CD4-positive, CD25-positive, alpha-beta regulatory T cell (primary cell): ENCODE measurements around the gene C1orf210. TPM values are rescaled to one million over a fixed set of nuclear protein-coding genes. Genes with fewer than 3 reads are reported as not detected.

Source experiments
- ATAC-seq, 2 donors: fragments of 150-1000 bp; cut with Tn5 transposase; one replicate each; pipeline ENCODE4 v1.10.0; 2021; ENCODE audit warnings: low read depth in 2 of 2, moderate number of reproducible peaks in 2 of 2, moderate library complexity in 1 of 2
- DNase-seq, 3 donors: peaks; one replicate each; pipeline versions ENCODE4 v3.0.0 to v3.0.0-alpha.2; 2012 to 2022; ENCODE audit warnings: mixed read lengths in 1 of 3
- H3K27ac ChIP-seq: one replicate; pipeline ENCODE4 v1.7.0; 2013; ENCODE audit warnings: mild to moderate bottlenecking, low read length; ENCODE audit not compliant: insufficient read depth, poor library complexity, severe bottlenecking
- H3K27me3 ChIP-seq: one replicate; pipeline ENCODE4 v1.7.0; 2013; ENCODE audit warnings: low read length; ENCODE audit not compliant: control insufficient read depth, insufficient read depth
- H3K36me3 ChIP-seq: one replicate; pipeline ENCODE4 v1.7.0; 2013; ENCODE audit warnings: mild to moderate bottlenecking, low read length, moderate library complexity; ENCODE audit not compliant: control insufficient read depth, insufficient read depth
- H3K4me1 ChIP-seq: 2 replicates; pipeline ENCODE4 v1.7.0; 2013; ENCODE audit warnings: mild to moderate bottlenecking, low read length; ENCODE audit not compliant: insufficient read depth, control insufficient read depth, poor library complexity, severe bottlenecking
- H3K4me3 ChIP-seq: one replicate; pipeline ENCODE4 v1.7.0; 2013; ENCODE audit warnings: low read depth, mild to moderate bottlenecking, low read length, moderate library complexity
- H3K9me3 ChIP-seq, 2 experiments: 1 replicate in 1 of 2; 2 replicates in 1 of 2; pipeline ENCODE4 v1.7.0; 2013; ENCODE audit warnings: low read length in 2 of 2, mild to moderate bottlenecking in 1 of 2, moderate library complexity in 1 of 2; ENCODE audit not compliant: control insufficient read depth in 2 of 2
- H3K27ac Mint-ChIP-seq, 3 donors: one replicate each; pipeline ENCODE4 v1.8.0; 2020 to 2022; ENCODE audit warnings: mild to moderate bottlenecking in 3 of 3, mixed read lengths in 3 of 3, moderate library complexity in 2 of 3
- H3K27me3 Mint-ChIP-seq: one replicate; pipeline ENCODE4 v1.8.0; 2022; ENCODE audit warnings: mild to moderate bottlenecking, mixed read lengths
- H3K36me3 Mint-ChIP-seq: one replicate; pipeline ENCODE4 v1.8.0; 2020; ENCODE audit warnings: mixed read lengths
- H3K4me1 Mint-ChIP-seq, 4 donors: one replicate each; pipeline ENCODE4 v1.8.0; 2020 to 2022; ENCODE audit warnings: mixed read lengths in 4 of 4, mild to moderate bottlenecking in 1 of 4
- H3K4me3 Mint-ChIP-seq, 4 donors: one replicate each; pipeline ENCODE4 v1.8.0; 2020 to 2022; ENCODE audit warnings: mild to moderate bottlenecking in 4 of 4, mixed read lengths in 4 of 4, moderate library complexity in 3 of 4
- H3K9me3 Mint-ChIP-seq, 7 donors: one replicate each; pipeline ENCODE4 v1.8.0; 2020 to 2022; ENCODE audit warnings: mixed read lengths in 7 of 7, mild to moderate bottlenecking in 3 of 7, moderate library complexity in 2 of 7
- polyA plus RNA-seq, 4 donors: library from polyadenylated mRNA; unstranded; fragments of 300-500 nt; fragmentation: Illumina TruSeq; gene quantifications; one replicate each; pipeline ENCODE4 v1.2.3, GENCODE V29; 2021
- total RNA-seq: library from RNA; stranded (reverse); gene quantifications from one replicate; pipeline ENCODE4 v1.2.3, GENCODE V29; 2022

C1orf210 gene
- total and polyA plus RNA-seq, 5 donors from 2014 or later: not detected

DNA sequence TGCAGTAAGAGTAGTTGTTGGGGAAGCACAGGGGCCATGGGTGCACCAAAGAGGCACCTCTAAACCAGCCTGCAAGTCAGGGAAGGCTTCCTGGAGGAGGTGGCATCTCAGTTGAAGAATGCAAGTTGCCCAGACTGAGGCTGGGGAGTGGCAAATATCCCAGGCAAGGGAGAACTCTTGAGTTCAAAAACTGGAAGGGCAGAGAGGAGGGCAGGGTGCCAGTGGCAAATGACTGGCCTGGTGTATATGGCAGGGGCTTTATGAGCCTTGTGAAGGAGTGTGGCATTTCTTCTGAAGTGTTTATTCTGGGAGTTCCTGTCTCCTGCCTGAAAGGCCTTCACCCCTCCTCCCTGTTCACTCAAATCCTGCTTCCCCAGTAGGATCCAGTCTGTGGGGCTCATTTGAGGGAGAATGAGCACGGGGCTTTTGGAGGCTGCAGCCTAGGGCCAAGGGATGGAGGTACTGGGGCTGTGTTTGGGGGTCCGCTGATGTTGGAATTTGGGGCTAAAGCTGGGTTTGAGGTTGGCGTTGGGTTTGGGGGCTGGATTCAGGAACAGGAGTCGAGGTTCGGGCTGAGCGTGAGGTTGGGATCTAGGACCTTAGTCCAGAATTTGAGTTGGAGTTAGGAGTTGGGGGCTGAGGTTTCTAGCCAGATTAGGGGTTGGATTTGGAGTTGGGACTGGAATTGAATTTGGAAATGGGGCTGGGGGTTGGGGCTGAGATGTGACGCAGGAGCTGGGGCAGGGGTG, 15.6 kb downstream of the C1orf210 start, which contains the start of gene TMEM125:
Gene TMEM125 (plus strand): TSS at position 357 of the 749 bp plus-strand sequence. CDS start 2,740 bp downstream, outside the sequence.
- H3K4me3 Mint-ChIP-seq: peak within 1 kb of the TSS in 1 of 4 donors; percentile 39
- Histone ChIP-seq H3K9me3 (no peaks in the 10 kb centered on the region), H3K27me3 (peaks cover 3% of the 10 kb centered on the region), H3K4me3 (no peak within 1 kb of the TSS), H3K4me1 (peaks cover 11% of the 10 kb centered on the region), H3K36me3 (no peaks in the 10 kb centered on the region), H3K27ac (no peak within 1 kb of the TSS)
- H3K27me3 Mint-ChIP-seq: peaks cover 26% of the 10 kb centered on the region
- H3K9me3 Mint-ChIP-seq: peaks cover 0 to 3% (median under 1%) of the 10 kb centered on the region in 7 donors
- peaks cover 0 to 26% (median 11%) of the 10 kb centered on the region in 4 donors for H3K4me1 Mint-ChIP-seq
- no peak within 1 kb of the TSS for H3K27ac Mint-ChIP-seq
- peaks cover under 1% of the 10 kb centered on the region for H3K36me3 Mint-ChIP-seq
- ATAC-seq (no peak), DNase-seq (no peak)

DNA sequence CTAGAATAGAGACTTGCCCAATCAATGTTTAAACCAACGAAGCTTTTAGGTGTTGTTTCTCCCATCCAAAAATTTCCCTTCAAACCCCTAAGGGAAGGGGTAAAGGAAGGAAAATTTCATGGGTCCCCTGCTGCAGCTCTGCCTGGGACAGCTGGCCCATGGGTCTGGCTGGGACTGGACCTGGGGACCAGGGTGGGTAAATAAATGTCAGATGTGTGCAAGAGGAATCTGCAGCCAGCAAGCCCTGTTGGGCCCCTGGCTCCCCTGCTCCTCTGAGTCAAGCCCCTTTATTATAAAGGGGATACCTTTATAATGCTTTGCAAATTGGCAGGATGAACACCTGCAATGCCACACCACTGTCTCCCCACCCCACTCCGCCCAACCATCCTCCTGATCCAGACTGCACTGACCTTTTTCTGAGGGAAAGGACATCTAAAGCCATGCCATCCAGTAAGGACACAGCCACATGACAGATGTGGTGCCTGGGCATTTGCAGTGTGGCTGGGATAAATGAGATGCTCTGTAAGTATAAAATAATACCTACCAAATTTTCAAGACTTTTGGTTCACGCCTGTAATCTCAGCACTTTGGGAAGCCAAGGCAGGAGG, 17.5 kb downstream of the C1orf210 start:
- no peak for DNase-seq
- H3K4me1 Mint-ChIP-seq: peaks cover 0 to 18% (median 6%) of the 10 kb centered on the region in 4 donors
- H3K27ac ChIP-seq: no peak overlapping the region
- no peak overlapping the region for H3K4me3 Mint-ChIP-seq
- no peak overlapping the region for H3K4me3 ChIP-seq
- no peak for ATAC-seq
- no peaks in the 10 kb centered on the region for H3K36me3 Mint-ChIP-seq
- peaks cover 6% of the 10 kb centered on the region for H3K4me1 ChIP-seq
- H3K27me3 ChIP-seq: peaks cover 3% of the 10 kb centered on the region
- H3K9me3 ChIP-seq: no peaks in the 10 kb centered on the region
- peaks cover 0 to 5% (median 1%) of the 10 kb centered on the region in 7 donors for H3K9me3 Mint-ChIP-seq
- H3K27ac Mint-ChIP-seq: no peak overlapping the region
- no peaks in the 10 kb centered on the region for H3K36me3 ChIP-seq
- peaks cover 26% of the 10 kb centered on the region for H3K27me3 Mint-ChIP-seq

DNA sequence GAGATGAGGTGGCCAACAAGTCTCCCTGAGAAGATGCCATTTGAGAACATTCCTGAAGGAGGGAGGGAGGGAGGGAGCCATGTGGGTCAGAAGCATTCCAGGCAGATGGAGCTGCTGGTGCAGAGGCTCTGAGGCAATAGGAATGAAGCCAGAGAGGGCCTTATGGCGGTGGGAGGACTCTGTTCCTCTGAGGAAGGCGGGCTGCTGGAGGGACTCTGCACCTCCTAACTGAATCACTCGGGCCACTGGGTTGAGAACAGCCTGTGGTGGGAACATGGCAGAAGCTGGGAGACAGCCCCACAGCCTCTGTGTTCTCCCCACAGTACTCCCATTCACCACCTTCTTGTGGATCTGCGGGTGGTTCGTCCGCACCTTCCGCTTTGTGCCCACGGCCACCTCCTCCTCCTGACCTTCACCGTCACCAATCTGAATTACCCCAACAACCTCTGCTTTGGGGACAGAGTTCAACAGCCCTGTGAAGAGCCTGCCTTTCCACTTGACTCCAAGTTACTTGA, 18.0 kb downstream of the C1orf210 start:
- Mint-ChIP-seq H3K9me3 (peaks cover 0 to 5% (median 0%) of the 10 kb centered on the region in 7 donors), H3K4me1 (peaks cover 0 to 18% (median 6%) of the 10 kb centered on the region in 4 donors), H3K27ac (no peak overlapping the region), H3K27me3 (peaks cover 26% of the 10 kb centered on the region), H3K36me3 (no peaks in the 10 kb centered on the region), H3K4me3 (no peak overlapping the region)
- DNase-seq: no peak
- H3K4me1 ChIP-seq: peaks cover 6% of the 10 kb centered on the region
- no peak for ATAC-seq
- H3K27ac ChIP-seq: no peak overlapping the region
- H3K4me3 ChIP-seq: no peak overlapping the region
- H3K36me3 ChIP-seq: no peaks in the 10 kb centered on the region
- peaks cover 3% of the 10 kb centered on the region for H3K27me3 ChIP-seq
- no peaks in the 10 kb centered on the region for H3K9me3 ChIP-seq

DNA sequence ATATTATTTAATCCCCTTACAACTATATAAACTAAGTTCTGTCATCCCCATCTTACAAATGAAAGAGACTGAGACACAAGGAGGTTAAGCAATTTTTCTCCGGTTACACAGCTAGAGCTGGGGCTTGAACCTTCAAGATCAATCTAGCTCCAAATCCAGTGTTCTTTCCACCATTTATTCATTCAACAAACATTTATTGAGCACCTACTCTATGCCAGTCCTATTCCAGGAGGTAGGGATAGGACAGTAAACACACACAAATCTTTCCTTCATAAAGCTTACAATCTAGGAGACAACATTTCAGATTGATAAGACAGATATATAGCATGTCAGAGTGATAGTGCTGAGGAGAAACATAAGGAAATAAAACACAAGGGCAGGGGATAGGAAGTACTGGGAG, 18.5 kb downstream of the C1orf210 start:
- no peaks in the 10 kb centered on the region for H3K36me3 ChIP-seq
- Mint-ChIP-seq H3K4me1 (peaks cover 0 to 18% (median 6%) of the 10 kb centered on the region in 4 donors), H3K9me3 (peaks cover 0 to 5% (median 0%) of the 10 kb centered on the region in 7 donors), H3K36me3 (no peaks in the 10 kb centered on the region), H3K4me3 (no peak overlapping the region), H3K27me3 (peaks cover 26% of the 10 kb centered on the region), H3K27ac (no peak overlapping the region)
- H3K4me1 ChIP-seq: peaks cover 6% of the 10 kb centered on the region
- peaks cover 3% of the 10 kb centered on the region for H3K27me3 ChIP-seq
- no peak for ATAC-seq
- no peaks in the 10 kb centered on the region for H3K9me3 ChIP-seq
- no peak overlapping the region for H3K27ac ChIP-seq
- no peak overlapping the region for H3K4me3 ChIP-seq
- no peak for DNase-seq

DNA sequence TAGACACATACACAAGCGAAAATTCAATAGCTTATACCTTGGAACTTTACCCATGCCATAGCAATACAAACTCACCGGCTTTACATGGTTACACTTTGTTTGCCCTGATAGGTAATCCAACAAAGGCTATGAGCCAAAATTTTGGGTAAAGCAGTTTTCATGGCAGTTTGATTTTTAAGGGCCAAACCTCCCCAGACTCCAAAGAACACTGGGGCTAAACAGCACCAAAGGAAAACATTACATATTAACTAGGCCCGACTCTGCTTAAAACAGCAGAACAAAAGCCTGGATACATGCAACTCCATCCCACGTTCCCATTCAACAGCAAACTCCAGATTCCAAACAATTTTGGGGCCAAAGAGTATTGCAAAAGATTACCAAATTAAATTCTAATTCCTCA, 19.9 kb downstream of the C1orf210 start:
- Histone ChIP-seq H3K4me3 (no peak overlapping the region), H3K27ac (no peak overlapping the region), H3K36me3 (no peaks in the 10 kb centered on the region), H3K4me1 (peaks cover under 1% of the 10 kb centered on the region), H3K27me3 (peaks cover 3% of the 10 kb centered on the region), H3K9me3 (no peaks in the 10 kb centered on the region)
- ATAC-seq: no peak
- Mint-ChIP-seq H3K4me1 (peaks cover 0 to 5% (median 3%) of the 10 kb centered on the region in 4 donors), H3K36me3 (no peaks in the 10 kb centered on the region), H3K27me3 (peaks cover 17% of the 10 kb centered on the region), H3K9me3 (peaks cover 0 to 5% (median 0%) of the 10 kb centered on the region in 7 donors), H3K27ac (no peak overlapping the region), H3K4me3 (no peak overlapping the region)
- no peak for DNase-seq

DNA sequence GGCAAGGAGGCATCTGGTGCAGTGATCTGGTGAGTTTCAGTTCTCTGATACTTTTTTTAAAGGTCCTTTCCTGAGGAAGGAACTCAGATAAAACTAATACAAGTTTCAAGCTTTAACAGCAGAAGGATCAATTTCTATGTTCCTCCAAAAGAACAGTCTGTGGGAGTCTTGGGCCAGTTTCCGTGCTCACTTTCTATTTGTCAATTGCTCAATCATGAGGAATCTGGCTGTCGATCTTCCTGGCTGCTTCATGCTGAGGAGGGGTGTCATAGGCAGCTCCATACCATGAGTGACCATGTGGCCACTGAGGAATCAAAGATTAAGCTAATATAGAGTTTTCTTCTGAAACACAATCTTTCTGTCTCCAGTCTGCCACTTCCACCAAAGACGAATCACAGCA, 27.0 kb downstream of the C1orf210 start:
- Mint-ChIP-seq H3K4me1 (no peaks in the 10 kb centered on the region), H3K36me3 (no peaks in the 10 kb centered on the region), H3K27ac (no peak overlapping the region), H3K4me3 (no peak overlapping the region), H3K9me3 (peaks cover 0 to 2% (median 0%) of the 10 kb centered on the region in 7 donors), H3K27me3 (peaks cover 4% of the 10 kb centered on the region)
- H3K27me3 ChIP-seq: no peaks in the 10 kb centered on the region
- DNase-seq (no peak), ATAC-seq (no peak)
- no peaks in the 10 kb centered on the region for H3K9me3 ChIP-seq
- H3K27ac ChIP-seq: no peak overlapping the region
- H3K4me1 ChIP-seq: no peaks in the 10 kb centered on the region
- H3K36me3 ChIP-seq: no peaks in the 10 kb centered on the region
- H3K4me3 ChIP-seq: no peak overlapping the region

DNA sequence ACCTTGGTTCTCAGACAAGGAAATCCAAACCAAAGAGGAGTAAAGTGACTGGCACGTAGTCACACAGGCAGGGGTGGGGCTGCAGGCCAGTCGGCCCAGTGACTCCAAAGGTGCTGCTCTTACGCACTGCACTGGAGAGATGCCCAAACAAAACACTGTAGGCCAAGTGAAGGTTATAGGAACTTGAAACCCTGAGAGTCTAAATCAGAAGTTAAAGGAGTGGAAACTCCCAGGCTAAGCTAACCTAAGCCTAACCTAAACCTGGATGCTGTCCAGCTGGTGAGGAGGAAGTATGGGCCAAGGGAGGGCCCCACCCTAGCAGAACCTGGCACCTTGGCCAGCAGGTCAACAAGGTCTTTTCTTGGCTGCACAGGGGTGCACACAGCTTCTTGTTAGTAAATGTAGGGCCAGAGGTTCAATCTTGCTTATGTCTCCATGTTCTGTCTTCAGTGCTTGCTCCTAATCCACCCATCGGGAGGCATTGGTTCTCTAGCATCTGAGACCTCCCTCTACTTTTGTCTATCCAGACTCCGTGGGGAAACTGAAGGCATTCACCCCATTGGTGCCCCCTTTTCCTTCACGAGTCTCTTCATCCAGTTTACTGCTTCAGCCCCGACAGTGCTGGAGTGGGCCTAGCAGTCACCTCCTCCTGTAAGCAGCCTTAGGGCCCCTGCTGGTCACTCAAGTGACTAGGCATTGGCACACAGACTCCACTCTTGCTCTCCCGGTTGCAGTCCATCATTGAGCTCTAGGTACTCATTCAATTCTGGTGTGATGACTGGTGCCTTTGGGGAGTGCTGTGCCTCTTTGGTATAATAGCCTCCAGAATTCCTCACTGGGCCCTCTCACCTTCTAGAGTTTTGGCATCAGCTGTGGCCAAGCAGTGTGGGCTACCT, 28.5 kb downstream of the C1orf210 start:
- ATAC-seq (no peak), DNase-seq (no peak)
- no peaks in the 10 kb centered on the region for H3K36me3 Mint-ChIP-seq

More for the DNA sequence above, 28.5 kb downstream of the C1orf210 start:
- Histone ChIP-seq H3K4me3 (no peak overlapping the region), H3K4me1 (no peaks in the 10 kb centered on the region), H3K27me3 (no peaks in the 10 kb centered on the region), H3K27ac (no peak overlapping the region), H3K9me3 (no peaks in the 10 kb centered on the region), H3K36me3 (no peaks in the 10 kb centered on the region)
- Mint-ChIP-seq H3K27me3 (peaks cover 11% of the 10 kb centered on the region), H3K4me1 (no peaks in the 10 kb centered on the region), H3K9me3 (peaks cover 0 to 2% (median 0%) of the 10 kb centered on the region in 7 donors), H3K4me3 (no peak overlapping the region), H3K27ac (peak overlapping the region in 1 of 3 donors; percentile 9)
